Measurements from ENCODE around the gene FAM83E. TPM values are rescaled to one million over a fixed set of nuclear protein-coding genes. Genes with fewer than 3 reads are reported as not detected.

Gene FAM83E
- total and polyA plus RNA-seq, 2 of the 8 experiments (the other 6 are each of a cell fraction or from before 2014, with no cell fraction given) = 1.8 to 5.3 TPM

DNA sequence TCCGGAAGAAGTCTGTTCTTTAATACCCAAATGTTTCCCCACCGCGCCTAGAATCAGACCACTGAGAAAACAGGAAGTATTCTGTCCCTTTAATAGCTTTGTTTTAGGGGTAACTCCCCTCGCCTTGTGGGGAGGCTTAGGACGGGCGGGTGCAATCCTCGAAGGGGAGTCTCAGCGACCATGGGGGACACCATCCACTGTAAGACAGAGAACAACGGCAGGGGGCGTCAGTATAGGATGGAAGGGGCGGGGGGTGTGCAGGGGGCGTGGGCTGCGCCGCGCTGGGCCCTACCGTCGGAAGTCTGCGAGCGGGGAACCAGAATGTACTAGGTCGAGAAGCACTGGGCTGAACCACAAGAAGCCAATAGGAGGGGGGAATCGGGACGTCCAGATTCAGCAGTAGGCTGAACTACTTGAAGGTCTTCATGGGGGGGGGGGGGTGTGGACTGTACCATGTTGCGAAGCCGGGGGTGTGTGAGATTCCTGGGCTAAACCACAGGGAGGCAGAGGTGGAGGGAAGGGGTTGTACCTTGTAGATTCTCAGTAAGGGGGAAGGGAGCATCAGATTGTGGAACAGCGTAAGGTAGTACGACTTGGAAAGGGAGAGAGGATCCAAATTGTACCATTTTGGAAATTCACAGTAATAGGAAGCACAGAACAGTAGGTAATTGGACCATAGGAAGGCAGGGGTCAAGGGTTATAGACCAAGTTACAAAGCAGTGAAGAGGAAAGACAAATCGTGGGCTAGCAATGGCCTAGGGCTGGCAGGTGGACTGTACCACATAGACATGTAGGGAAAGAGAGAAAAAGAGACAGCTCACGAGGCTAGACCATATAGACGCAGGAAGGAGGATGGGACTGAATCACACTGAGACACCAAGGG, 23.3 kb upstream of the FAM83E start (continued):
- TF ChIP-seq, protein P1, sequence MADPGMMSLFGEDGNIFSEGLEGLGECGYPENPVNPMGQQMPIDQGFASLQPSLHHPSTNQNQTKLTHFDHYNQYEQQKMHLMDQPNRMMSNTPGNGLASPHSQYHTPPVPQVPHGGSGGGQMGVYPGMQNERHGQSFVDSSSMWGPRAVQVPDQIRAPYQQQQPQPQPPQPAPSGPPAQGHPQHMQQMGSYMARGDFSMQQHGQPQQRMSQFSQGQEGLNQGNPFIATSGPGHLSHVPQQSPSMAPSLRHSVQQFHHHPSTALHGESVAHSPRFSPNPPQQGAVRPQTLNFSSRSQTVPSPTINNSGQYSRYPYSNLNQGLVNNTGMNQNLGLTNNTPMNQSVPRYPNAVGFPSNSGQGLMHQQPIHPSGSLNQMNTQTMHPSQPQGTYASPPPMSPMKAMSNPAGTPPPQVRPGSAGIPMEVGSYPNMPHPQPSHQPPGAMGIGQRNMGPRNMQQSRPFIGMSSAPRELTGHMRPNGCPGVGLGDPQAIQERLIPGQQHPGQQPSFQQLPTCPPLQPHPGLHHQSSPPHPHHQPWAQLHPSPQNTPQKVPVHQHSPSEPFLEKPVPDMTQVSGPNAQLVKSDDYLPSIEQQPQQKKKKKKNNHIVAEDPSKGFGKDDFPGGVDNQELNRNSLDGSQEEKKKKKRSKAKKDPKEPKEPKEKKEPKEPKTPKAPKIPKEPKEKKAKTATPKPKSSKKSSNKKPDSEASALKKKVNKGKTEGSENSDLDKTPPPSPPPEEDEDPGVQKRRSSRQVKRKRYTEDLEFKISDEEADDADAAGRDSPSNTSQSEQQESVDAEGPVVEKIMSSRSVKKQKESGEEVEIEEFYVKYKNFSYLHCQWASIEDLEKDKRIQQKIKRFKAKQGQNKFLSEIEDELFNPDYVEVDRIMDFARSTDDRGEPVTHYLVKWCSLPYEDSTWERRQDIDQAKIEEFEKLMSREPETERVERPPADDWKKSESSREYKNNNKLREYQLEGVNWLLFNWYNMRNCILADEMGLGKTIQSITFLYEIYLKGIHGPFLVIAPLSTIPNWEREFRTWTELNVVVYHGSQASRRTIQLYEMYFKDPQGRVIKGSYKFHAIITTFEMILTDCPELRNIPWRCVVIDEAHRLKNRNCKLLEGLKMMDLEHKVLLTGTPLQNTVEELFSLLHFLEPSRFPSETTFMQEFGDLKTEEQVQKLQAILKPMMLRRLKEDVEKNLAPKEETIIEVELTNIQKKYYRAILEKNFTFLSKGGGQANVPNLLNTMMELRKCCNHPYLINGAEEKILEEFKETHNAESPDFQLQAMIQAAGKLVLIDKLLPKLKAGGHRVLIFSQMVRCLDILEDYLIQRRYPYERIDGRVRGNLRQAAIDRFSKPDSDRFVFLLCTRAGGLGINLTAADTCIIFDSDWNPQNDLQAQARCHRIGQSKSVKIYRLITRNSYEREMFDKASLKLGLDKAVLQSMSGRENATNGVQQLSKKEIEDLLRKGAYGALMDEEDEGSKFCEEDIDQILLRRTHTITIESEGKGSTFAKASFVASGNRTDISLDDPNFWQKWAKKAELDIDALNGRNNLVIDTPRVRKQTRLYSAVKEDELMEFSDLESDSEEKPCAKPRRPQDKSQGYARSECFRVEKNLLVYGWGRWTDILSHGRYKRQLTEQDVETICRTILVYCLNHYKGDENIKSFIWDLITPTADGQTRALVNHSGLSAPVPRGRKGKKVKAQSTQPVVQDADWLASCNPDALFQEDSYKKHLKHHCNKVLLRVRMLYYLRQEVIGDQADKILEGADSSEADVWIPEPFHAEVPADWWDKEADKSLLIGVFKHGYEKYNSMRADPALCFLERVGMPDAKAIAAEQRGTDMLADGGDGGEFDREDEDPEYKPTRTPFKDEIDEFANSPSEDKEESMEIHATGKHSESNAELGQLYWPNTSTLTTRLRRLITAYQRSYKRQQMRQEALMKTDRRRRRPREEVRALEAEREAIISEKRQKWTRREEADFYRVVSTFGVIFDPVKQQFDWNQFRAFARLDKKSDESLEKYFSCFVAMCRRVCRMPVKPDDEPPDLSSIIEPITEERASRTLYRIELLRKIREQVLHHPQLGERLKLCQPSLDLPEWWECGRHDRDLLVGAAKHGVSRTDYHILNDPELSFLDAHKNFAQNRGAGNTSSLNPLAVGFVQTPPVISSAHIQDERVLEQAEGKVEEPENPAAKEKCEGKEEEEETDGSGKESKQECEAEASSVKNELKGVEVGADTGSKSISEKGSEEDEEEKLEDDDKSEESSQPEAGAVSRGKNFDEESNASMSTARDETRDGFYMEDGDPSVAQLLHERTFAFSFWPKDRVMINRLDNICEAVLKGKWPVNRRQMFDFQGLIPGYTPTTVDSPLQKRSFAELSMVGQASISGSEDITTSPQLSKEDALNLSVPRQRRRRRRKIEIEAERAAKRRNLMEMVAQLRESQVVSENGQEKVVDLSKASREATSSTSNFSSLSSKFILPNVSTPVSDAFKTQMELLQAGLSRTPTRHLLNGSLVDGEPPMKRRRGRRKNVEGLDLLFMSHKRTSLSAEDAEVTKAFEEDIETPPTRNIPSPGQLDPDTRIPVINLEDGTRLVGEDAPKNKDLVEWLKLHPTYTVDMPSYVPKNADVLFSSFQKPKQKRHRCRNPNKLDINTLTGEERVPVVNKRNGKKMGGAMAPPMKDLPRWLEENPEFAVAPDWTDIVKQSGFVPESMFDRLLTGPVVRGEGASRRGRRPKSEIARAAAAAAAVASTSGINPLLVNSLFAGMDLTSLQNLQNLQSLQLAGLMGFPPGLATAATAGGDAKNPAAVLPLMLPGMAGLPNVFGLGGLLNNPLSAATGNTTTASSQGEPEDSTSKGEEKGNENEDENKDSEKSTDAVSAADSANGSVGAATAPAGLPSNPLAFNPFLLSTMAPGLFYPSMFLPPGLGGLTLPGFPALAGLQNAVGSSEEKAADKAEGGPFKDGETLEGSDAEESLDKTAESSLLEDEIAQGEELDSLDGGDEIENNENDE (IDR thresholded peaks at IDR 0.05; ENCODE audit: insufficient replicate concordance, low read length) = no peak
- no peak for TF ChIP-seq KDM1A (IDR thresholded peaks at IDR 0.05; ENCODE audit: borderline replicate concordance, low read length)
- peak; percentile 45; the same call in 1 of the 2 replicates for TF ChIP-seq EGR1 (IDR thresholded peaks at IDR 0.05; ENCODE audit: borderline replicate concordance, low read depth, low read length)
- TF ChIP-seq TBP (IDR thresholded peaks at IDR 0.05; ENCODE audit: low read depth, low read length) = peak; percentile 33; the same call in 1 of the 2 replicates
- TF ChIP-seq JUN (IDR thresholded peaks at IDR 0.05; ENCODE audit: low read depth, low read length) = no peak
- no peak for TF ChIP-seq TAF7 (optimal IDR thresholded peaks at IDR 0.05; ENCODE audit: borderline replicate concordance, low read depth, low read length)
- TF ChIP-seq EP300 (IDR thresholded peaks at IDR 0.05; ENCODE audit: borderline replicate concordance in 1 of 2, low read depth in 2 of 2, low read length in 2 of 2) = peak in 1 of 2 experiments; percentile 100; a peak in 2 of 3 replicates
